A673 (cell line): ENCODE results near the gene CYP51A1. TPM values are rescaled to one million over a fixed set of nuclear protein-coding genes. Genes with fewer than 3 reads are reported as not detected.

Source experiments
- BruUV-seq: library from RNA; stranded (reverse); fragments of 400-500 nt; replicated peaks from 2 replicates; lab custom pipeline; 2021; lab: Mats Ljungman, UMichigan
- CTCF ChIA-PET: fragments of 300-600 bp; sonication (Branson Sonifier 250); formaldehyde crosslinking; loops from one replicate; lab custom pipeline; 2022; ENCODE audit warnings: antibody characterized with exemption; lab: Charles Lee
- POLR2A ChIA-PET: fragments of 300-600 bp; sonication (Branson Sonifier 250); formaldehyde crosslinking; loops from one replicate; lab custom pipeline; 2022; ENCODE audit warnings: antibody characterized with exemption; ENCODE audit not compliant: low non-redundant PET; lab: Charles Lee
- DNase-seq: peaks from one replicate; pipeline ENCODE4 v3.0.0-alpha.2; 2015; ENCODE audit warnings: low spot score
- H3K27ac ChIP-seq: fragments of 200-600 bp; sonication (generic); 2 replicates; pipeline ENCODE4 v1.5.1; 2016; ENCODE audit warnings: mixed run types, low read depth, mild to moderate bottlenecking, mixed read lengths, antibody characterized with exemption, low read length; ENCODE audit not compliant: poor library complexity, severe bottlenecking
- H3K27me3 ChIP-seq: fragments of 200-600 bp; sonication (generic); replicated peaks from 2 replicates; pipeline ENCODE4 v1.6.1; 2017; ENCODE audit warnings: mixed run types, low read depth, mild to moderate bottlenecking, mixed read lengths, antibody characterized with exemption, low read length; ENCODE audit not compliant: insufficient read depth, poor library complexity
- H3K36me3 ChIP-seq: fragments of 200-600 bp; sonication (generic); 2 replicates; pipeline ENCODE4 v1.6.1; 2016; ENCODE audit warnings: mixed run types, mild to moderate bottlenecking, mixed read lengths, antibody characterized with exemption, low read length; ENCODE audit not compliant: insufficient read depth, poor library complexity, severe bottlenecking
- H3K4me1 ChIP-seq: fragments of 200-600 bp; sonication (generic); 2 replicates; pipeline ENCODE4 v1.6.1; 2017; ENCODE audit warnings: mixed run types, mild to moderate bottlenecking, mixed read lengths, antibody characterized with exemption, low read length; ENCODE audit not compliant: insufficient read depth, poor library complexity, severe bottlenecking
- H3K4me3 ChIP-seq: fragments of 200-600 bp; sonication (generic); 2 replicates; pipeline ENCODE4 v1.5.1; 2016; ENCODE audit warnings: low read depth, mixed run types, mild to moderate bottlenecking, mixed read lengths, low read length; ENCODE audit not compliant: poor library complexity, severe bottlenecking
- H3K9me3 ChIP-seq: fragments of 200-600 bp; sonication (generic); 2 replicates; pipeline ENCODE4 v1.6.1; 2016; ENCODE audit warnings: mixed run types, low read depth, mild to moderate bottlenecking, mixed read lengths, antibody characterized with exemption, low read length; ENCODE audit not compliant: poor library complexity, severe bottlenecking
- CTCF ChIP-seq: fragments of 300-800, 200-600 bp; sonication (generic); conservative IDR thresholded peaks from 2 replicates; pipeline ENCODE4 v1.5.1; 2017; ENCODE audit warnings: low read depth, mild to moderate bottlenecking, antibody characterized with exemption, low read length, moderate library complexity, mixed read lengths
- EZH2 ChIP-seq: fragments of 200-600 bp; sonication (generic); IDR thresholded peaks from 2 replicates; pipeline ENCODE4 v1.6.1; 2017; ENCODE audit warnings: borderline replicate concordance, low read depth, mild to moderate bottlenecking, mixed read lengths, antibody characterized with exemption, low read length; ENCODE audit not compliant: poor library complexity, severe bottlenecking
- intact Hi-C: fragments of 100-400 bp; cut with micrococcal nuclease; formaldehyde crosslinking; loops from one replicate; pipeline ENCODE4 v1.10.0; 2022; ENCODE audit not compliant: unreplicated experiment
- total RNA-seq: library from RNA; stranded (reverse); gene quantifications from 2 replicates; pipeline ENCODE4 v1.2.3, GENCODE V29; 2021

The CYP51A1 gene
- total RNA-seq, 1 experiment from 2014 or later, result 150 TPM

- CTCF ChIA-PET, result no interaction called here
- Histone ChIP-seq H3K27ac (no peak overlapping the region), H3K9me3 (no peaks in the 10 kb centered on the region), H3K4me1 (no peaks in the 10 kb centered on the region), H3K36me3 (peaks cover 41% of the 10 kb centered on the region), H3K27me3 (no peaks in the 10 kb centered on the region), H3K4me3 (no peak overlapping the region)
- TF ChIP-seq CTCF (no peak), EZH2 (no peak)
- POLR2A ChIA-PET, result no interaction called here
- no TSS peak for BruUV-seq
- no peak for DNase-seq
- intact Hi-C loops, result no loop called here
Observed at GRCh38 chr7:92100534-92100933, 33.7 kb downstream of the CYP51A1 start.

GRCh38 chr7:92095380-92095779 lies 38.9 kb downstream of the CYP51A1 start:
- Histone ChIP-seq H3K27ac (no peak overlapping the region), H3K4me3 (no peak overlapping the region), H3K27me3 (no peaks in the 10 kb centered on the region), H3K9me3 (no peaks in the 10 kb centered on the region), H3K4me1 (no peaks in the 10 kb centered on the region), H3K36me3 (peaks cover 38% of the 10 kb centered on the region)
- ChIA-PET CTCF (no interaction called here), POLR2A (no interaction called here)
- intact Hi-C loops, result no loop called here
- TF ChIP-seq CTCF, result no peak
- TF ChIP-seq EZH2, result no peak
- no TSS peak for BruUV-seq
- no peak for DNase-seq

- Histone ChIP-seq H3K36me3 (peaks cover 49% of the 10 kb centered on the region), H3K27me3 (no peaks in the 10 kb centered on the region), H3K27ac (no peak overlapping the region), H3K4me3 (no peak overlapping the region), H3K9me3 (no peaks in the 10 kb centered on the region), H3K4me1 (no peaks in the 10 kb centered on the region)
- intact Hi-C loops, result no loop called here
- DNase-seq, result no peak
- TF ChIP-seq EZH2 (no peak), CTCF (no peak)
- ChIA-PET CTCF (no interaction called here), POLR2A (interaction anchor here (0.6 kb wide), 2 partner anchors 10 to 831 kb away, joined by 4 read pairs; no protein-coding TSS in a partner anchor)
- no TSS peak for BruUV-seq
Observed at GRCh38 chr7:92092210-92092609, 42.1 kb downstream of the CYP51A1 start.
